H54 (cell line): Measurements from ENCODE around the gene CMAS.

ENCODE experiments used
- DNase-seq: peaks from one replicate; pipeline ENCODE4 v3.0.0; 2011; ENCODE audit warnings: low spot score, mixed read lengths; ENCODE audit not compliant: insufficient read length
- FAIRE-seq: peaks from 3 replicates; lab custom pipeline; 2011; peaks lifted over from hg19 to GRCh38; lab: Jason Lieb, UNC
- POLR2A ChIP-seq: IDR thresholded peaks from 2 replicates; pipeline ENCODE4 v1.6.1; 2011; ENCODE audit warnings: low read depth, mild to moderate bottlenecking, low read length

Gene CMAS

GRCh38 chr12:22105542-22105941 lies 59.5 kb downstream of the CMAS start:
- DNase-seq (no peak), FAIRE-seq (no peak)

GRCh38 chr12:22110176-22110575 lies 64.2 kb downstream of the CMAS start:
- FAIRE-seq = no peak
- no peak for DNase-seq
- TF ChIP-seq POLR2A = no peak

More at GRCh38 chr12:22105542-22105941, 59.5 kb downstream of the CMAS start:
- no peak for TF ChIP-seq POLR2A
